Skeletal muscle satellite cell (primary cell): ENCODE data around the gene PPP4R4.
"Not testable (repeated sequence)": the region's sequence is repeated elsewhere in the genome, so short reads cannot be mapped to it uniquely, and the experiment has no call there.

Experiments used
- H3K27me3 ChIP-seq: 2 replicates; pipeline ENCODE4 v1.7.0; 2013; ENCODE audit warnings: low read length; ENCODE audit not compliant: control insufficient read depth, insufficient read depth
- H3K36me3 ChIP-seq: 2 replicates; pipeline ENCODE4 v1.7.0; 2013; ENCODE audit warnings: mild to moderate bottlenecking, control low read depth, low read length; ENCODE audit not compliant: insufficient read depth
- H3K4me1 ChIP-seq: 2 replicates; pipeline ENCODE4 v1.7.0; 2013; ENCODE audit warnings: low read length; ENCODE audit not compliant: control insufficient read depth, insufficient read depth
- H3K4me2 ChIP-seq: 2 replicates; pipeline ENCODE4 v1.7.0; 2013; ENCODE audit warnings: mild to moderate bottlenecking, low read length
- H3K4me3 ChIP-seq: 2 replicates; pipeline ENCODE4 v1.7.0; 2013; ENCODE audit warnings: low read length
- H3K9ac ChIP-seq: 2 replicates; pipeline ENCODE4 v1.7.0; 2013; ENCODE audit warnings: mild to moderate bottlenecking, low read depth, low read length, moderate library complexity
- H3K9me3 ChIP-seq: replicated peaks from 2 replicates; pipeline ENCODE4 v1.7.0; 2013; ENCODE audit warnings: mild to moderate bottlenecking, control low read depth, low read length

PPP4R4 gene

DNA sequence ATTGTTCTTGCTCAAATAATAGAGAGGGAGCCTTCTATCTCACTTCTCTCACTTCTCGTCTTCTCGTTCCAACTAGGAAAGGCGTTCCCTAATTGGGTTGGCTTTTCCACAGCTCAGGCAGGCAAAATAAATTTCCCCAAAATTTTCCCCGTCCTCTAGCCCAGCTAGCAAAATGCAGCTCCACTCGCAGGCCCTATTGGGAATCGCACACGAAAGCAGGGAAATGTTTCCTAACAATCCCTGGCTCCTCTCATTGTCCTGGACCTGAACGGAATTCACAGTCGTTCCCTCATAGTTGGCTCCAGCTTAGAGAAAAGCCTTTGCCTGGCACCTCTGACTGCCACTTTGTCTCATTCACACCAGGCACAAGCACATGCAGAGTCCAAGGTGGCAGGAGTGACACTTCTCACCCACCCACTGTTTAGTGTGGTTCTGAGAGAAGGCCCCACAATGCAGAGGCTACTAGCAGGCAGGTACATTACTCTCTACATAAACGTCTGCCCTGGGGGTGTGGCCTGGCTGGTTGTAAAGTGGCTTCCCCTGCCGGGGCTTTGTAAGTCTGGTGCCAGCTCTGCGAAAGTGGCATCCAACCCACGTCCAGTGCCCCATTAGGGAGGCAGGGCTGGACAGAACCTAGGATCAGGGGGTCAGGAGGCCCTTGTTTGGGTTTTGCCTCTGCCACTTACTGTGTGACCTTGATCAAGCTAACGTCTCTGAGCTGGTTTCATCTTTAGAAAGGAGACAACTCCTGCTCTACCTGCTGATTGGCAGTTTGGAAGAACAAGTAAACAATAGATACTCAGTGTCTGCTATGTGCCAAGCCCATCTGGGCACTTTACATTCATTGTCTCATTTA lies 114.7 kb downstream of the PPP4R4 start:
- Histone ChIP-seq H3K4me1 (no peaks in the 10 kb centered on the region), H3K36me3 (no peaks in the 10 kb centered on the region), H3K9ac (no peak overlapping the region), H3K9me3 (no peaks in the 10 kb centered on the region), H3K27me3 (no peaks in the 10 kb centered on the region), H3K4me3 (no peak overlapping the region), H3K4me2 (no peak overlapping the region)

DNA sequence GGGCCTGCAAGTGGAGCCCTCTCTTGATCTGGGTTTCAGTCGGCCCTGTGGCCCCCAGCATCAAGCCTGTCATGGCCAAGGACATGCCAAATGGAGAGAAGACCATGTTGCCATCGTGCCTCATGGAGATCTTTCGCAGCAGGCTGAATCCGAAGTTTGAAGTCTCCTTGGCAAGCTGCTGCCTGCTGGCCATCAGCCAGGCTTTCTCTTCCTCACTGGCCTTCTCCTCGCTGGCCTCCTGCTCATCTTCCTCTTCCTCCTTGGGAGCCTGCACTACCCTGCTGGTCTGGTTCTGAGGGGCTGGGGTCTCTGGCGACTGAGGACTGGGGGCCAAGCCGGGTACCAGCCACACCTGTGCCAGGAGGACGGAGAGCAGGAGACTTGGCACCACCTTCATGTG lies 116.1 kb downstream of the PPP4R4 start:
- H3K36me3 ChIP-seq: no peaks in the 10 kb centered on the region
- no peak overlapping the region for H3K9ac ChIP-seq
- no peaks in the 10 kb centered on the region for H3K4me1 ChIP-seq
- H3K4me2 ChIP-seq: no peak overlapping the region
- H3K4me3 ChIP-seq: no peak overlapping the region
- peaks cover 3% of the 10 kb centered on the region for H3K27me3 ChIP-seq
- H3K9me3 ChIP-seq: no peaks in the 10 kb centered on the region

DNA sequence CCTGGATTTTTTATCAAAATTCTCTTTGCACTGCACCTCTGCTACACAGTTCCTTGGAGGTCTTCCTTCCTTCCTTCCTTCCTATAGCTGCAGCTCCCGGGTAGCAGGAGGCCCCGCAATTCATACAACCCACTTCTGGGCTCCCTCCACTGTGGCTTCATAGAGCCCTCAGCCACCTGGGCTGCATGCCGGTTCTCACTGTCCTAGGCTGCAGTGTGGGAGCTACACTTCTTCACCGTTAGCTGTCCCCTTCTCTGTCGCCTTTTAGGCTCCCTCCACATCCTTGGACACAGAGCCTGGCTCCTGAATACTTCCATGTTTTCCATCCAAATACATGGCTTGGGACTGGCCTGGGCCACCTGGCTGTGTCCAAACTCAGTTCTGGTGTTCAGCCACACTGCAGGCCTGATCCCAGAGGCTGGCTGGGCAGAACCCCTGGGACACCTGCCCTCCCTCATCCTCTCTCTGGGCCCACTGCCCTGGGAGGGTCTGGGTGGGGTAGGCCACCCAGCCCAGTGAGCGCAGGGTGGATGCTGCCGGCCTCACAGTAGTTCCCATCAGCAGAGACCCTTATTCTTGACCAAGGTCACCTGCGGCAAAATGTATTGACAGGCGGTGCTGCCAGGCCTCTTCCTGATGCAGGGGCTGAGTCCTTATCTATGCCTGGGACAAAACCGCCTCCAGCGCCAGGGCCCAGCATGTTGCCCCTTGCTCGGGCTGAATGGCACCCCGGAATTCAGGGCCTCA lies 117.2 kb downstream of the PPP4R4 start:
- Histone ChIP-seq H3K9me3 (no peaks in the 10 kb centered on the region), H3K4me1 (no peaks in the 10 kb centered on the region), H3K9ac (no peak overlapping the region), H3K4me3 (no peak overlapping the region), H3K27me3 (peaks cover 3% of the 10 kb centered on the region), H3K36me3 (no peaks in the 10 kb centered on the region), H3K4me2 (no peak overlapping the region)

DNA sequence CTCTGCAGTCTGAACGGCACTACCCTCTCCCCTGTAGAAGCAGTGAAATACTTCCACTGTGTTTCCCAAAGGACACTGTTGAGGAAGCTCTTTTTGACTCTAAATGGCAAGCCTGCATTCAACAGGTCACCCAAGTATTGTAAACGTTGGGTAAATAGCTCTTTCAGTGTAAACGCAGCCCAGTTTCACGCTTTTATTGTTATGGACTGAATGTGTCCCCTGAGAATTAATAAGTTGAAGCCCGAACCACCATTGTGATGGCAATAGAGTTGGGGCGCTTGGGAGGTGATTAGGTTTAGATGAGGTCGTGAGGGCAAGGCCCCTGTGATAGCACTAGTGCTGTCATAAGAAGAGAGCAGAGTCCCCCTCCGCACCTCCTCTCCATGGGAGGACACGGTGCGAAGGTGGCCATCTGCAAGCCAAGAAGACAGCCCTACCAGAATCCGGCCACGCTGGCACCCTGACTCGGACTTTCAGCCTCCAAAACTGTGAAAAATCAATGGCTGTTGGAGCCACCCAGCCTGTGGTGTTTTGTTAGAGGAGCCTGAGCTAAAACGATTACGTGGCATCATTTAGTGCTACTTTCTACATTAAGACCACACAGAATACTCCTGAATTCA lies 117.9 kb downstream of the PPP4R4 start:
- H3K27me3 ChIP-seq: peaks cover 3% of the 10 kb centered on the region
- H3K4me2 ChIP-seq: no peak overlapping the region
- H3K9ac ChIP-seq: no peak overlapping the region
- no peaks in the 10 kb centered on the region for H3K4me1 ChIP-seq
- H3K4me3 ChIP-seq: no peak overlapping the region
- H3K36me3 ChIP-seq: no peaks in the 10 kb centered on the region
- no peaks in the 10 kb centered on the region for H3K9me3 ChIP-seq

DNA sequence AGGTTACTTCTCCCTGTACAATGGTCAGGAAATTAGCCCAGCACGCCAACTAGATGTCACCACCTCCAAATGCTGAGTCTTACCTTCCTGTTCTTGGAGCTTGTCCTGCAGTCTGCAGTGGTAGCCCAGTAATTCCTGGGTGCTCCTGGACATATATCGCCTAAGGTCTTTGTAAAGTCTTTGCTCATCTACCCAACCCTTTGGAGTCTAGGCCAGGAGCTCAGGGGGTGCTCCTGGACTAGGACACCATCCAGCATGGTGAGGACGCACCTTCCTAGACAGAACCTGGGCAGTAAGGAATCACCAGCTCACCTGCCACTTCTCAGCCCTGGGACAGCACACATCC lies 118.4 kb downstream of the PPP4R4 start:
- peaks cover 3% of the 10 kb centered on the region for H3K27me3 ChIP-seq
- H3K36me3 ChIP-seq: no peaks in the 10 kb centered on the region
- H3K9ac ChIP-seq: no peak overlapping the region
- H3K4me3 ChIP-seq: no peak overlapping the region
- H3K4me2 ChIP-seq: no peak overlapping the region
- no peaks in the 10 kb centered on the region for H3K4me1 ChIP-seq
- H3K9me3 ChIP-seq: no peaks in the 10 kb centered on the region

DNA sequence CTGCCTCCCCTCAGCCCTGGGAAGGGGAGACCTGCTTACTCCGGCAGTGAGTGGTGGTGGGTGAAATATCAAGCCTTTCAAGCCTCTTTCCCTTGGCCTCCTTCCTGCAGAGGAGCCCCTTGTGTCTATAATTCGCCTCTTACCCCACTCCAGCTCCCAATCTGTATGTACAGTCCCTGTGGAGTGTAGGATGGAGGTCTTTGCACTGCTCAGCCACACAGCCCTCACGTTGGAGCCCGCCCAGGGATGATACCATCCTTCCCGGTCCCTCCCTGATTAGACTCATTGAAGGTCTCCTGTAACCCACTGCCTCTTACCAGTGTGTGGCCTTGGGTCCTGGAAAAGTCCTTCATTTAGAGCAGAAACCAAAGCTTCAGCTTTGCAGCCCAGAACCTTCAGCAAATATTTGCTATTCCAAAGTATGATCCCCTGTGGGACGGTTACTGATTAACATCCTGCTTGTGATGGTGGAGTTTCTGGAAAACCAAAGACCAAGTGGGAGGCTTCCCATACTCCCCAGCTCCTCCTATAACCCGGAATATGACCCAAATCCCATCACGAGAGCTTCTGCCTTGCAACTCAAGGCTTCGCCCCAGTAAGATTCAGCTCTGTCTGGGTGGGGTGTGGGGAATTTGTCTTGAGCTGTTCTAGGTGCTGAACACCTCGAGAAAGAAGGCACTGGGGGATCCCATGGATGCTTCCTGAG lies 118.9 kb downstream of the PPP4R4 start, which contains the start of gene SERPINA10:
TSS of gene SERPINA10 (minus strand) at position 397 of the 706 bp plus-strand sequence. CDS start 2,675 bp downstream, outside the sequence.
- Histone ChIP-seq H3K4me3 (no peak within 1 kb of the TSS), H3K9me3 (no peaks in the 10 kb centered on the region), H3K4me2 (no peak within 1 kb of the TSS), H3K36me3 (no peaks in the 10 kb centered on the region), H3K9ac (no peak within 1 kb of the TSS), H3K4me1 (no peaks in the 10 kb centered on the region), H3K27me3 (peaks cover 3% of the 10 kb centered on the region)

DNA sequence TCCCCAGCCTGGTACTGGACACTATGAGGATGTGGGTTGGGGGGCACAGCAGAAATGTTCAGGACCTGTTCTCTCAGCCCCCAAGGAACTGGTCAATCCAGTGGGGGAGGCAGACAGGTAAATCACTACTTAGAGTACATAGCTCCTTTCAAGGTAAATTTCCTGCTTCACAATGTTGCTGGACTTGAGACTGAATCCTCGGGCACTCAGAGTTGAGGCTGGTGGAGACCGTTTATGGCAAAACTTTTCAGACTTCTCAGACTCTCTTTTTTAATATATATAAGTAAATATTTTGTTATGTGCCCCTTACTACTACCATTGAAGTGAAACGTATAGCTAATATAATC lies 119.4 kb downstream of the PPP4R4 start:
- Histone ChIP-seq H3K4me2 (no peak overlapping the region), H3K4me3 (no peak overlapping the region), H3K9me3 (no peaks in the 10 kb centered on the region), H3K27me3 (peaks cover 3% of the 10 kb centered on the region), H3K9ac (no peak overlapping the region), H3K4me1 (no peaks in the 10 kb centered on the region), H3K36me3 (no peaks in the 10 kb centered on the region)

DNA sequence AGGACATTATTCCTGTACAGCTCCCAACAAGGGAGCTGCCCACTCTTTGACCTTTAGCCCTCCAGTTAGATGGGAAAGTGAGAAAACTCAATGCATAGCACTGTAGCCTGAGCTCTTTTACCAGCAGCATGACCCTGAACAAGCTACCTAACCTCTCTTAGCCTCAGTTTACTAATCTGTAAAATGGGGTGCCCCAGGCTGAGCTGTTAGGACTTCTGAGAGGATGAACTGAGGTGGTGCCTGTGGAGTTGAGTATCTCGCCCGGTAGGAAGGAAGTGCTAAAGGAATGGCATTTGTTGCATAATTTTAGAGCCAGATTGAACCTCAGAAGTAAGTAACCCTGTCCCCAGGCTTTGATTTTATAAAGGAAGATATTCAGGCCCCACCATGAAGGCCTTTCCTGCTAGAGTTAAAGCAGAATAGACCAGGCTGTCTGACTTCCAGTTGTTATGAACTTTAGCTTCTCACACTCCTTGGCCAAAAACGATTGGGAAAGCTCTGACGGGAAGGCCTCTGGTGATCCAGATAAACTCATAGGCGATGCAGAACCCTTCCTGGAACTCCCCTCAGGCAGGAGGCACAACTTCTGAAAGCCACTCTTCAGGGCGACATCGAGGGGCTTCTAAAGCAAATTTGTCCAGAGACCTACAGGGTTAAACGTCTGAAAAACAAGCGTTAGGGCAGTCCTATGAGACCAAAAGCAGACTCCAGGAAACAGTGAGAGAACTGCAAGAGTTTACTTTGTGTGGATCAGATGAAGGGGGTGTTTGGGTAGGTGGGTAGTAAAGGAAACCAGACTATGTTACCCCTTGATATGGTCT lies 121.4 kb downstream of the PPP4R4 start:
- H3K9me3 ChIP-seq: no peaks in the 10 kb centered on the region
- H3K9ac ChIP-seq: no peak overlapping the region
- H3K4me3 ChIP-seq: no peak overlapping the region
- no peak overlapping the region for H3K4me2 ChIP-seq
- H3K4me1 ChIP-seq: no peaks in the 10 kb centered on the region
- H3K36me3 ChIP-seq: no peaks in the 10 kb centered on the region
- H3K27me3 ChIP-seq: peaks cover 3% of the 10 kb centered on the region

DNA sequence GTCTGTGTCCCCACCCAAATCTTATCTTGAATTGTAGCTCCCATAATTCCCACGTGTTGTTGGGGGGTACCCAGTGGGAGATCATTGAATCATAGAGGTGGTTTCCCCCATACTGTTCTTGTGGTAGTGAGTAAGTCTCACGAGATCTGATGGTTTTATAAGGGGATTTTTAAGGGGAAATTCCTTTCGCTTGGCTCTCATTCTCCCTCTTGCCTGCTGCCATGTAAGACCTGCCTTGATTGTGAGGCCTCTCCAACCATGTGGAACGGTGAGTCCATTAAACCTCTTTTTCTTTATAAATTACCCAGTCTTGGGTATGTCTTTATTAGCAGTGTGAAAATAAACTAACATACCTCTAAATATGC lies 122.0 kb downstream of the PPP4R4 start:
- not testable (repeated sequence) for H3K27me3 ChIP-seq, H3K4me3 ChIP-seq, H3K9ac ChIP-seq, H3K36me3 ChIP-seq, H3K4me1 ChIP-seq, H3K4me2 ChIP-seq, H3K9me3 ChIP-seq

DNA sequence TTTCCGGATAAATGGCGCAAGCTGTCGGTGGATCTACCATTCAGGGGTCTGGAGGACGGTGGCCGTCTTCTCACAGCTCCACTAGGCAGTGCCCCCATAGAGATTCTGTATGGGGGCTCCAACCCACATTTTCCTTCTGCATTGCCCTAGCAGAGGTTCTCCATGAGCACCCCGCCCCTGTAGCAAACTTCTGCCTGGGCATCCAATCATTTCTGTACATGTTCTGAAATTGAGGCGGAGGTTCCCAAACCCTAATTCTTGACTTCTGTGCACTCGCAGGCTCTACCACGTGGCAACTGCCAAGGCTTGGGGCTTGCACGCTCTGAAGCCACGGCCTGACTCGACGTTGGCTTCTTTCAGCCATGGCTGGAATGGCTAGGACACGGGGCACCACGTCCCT lies 124.0 kb downstream of the PPP4R4 start:
- no peak overlapping the region for H3K4me3 ChIP-seq
- no peak overlapping the region for H3K4me2 ChIP-seq
- no peak overlapping the region for H3K9ac ChIP-seq
- peaks cover 3% of the 10 kb centered on the region for H3K27me3 ChIP-seq
- H3K9me3 ChIP-seq: no peaks in the 10 kb centered on the region
- no peaks in the 10 kb centered on the region for H3K4me1 ChIP-seq
- no peaks in the 10 kb centered on the region for H3K36me3 ChIP-seq

DNA sequence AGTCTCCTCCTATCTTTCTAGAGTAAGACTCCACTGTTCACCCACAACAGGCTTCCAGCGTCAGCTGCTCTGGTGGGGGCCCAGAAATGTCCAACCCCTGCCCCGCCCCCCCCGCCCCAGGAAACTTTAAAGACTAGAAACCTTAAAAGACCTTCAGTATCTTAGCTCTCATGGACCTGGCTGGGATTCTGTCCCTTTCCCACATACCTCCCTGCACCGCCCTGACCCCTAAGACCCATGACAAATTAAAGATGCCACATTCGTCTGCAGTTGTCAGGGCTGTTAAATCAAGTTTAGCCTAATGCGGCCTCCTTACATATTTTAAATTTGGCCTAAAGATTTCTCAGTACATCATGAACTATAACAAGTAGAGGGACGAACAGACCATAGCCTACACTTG lies 129.0 kb downstream of the PPP4R4 start:
- H3K4me2 ChIP-seq: no peak overlapping the region
- H3K9ac ChIP-seq: no peak overlapping the region
- H3K4me3 ChIP-seq: no peak overlapping the region
- H3K9me3 ChIP-seq: peaks cover 7% of the 10 kb centered on the region
- no peaks in the 10 kb centered on the region for H3K4me1 ChIP-seq
- H3K36me3 ChIP-seq: no peaks in the 10 kb centered on the region
- H3K27me3 ChIP-seq: no peaks in the 10 kb centered on the region
